Measurements from ENCODE around the gene STAT5A.

Gene STAT5A

DNA sequence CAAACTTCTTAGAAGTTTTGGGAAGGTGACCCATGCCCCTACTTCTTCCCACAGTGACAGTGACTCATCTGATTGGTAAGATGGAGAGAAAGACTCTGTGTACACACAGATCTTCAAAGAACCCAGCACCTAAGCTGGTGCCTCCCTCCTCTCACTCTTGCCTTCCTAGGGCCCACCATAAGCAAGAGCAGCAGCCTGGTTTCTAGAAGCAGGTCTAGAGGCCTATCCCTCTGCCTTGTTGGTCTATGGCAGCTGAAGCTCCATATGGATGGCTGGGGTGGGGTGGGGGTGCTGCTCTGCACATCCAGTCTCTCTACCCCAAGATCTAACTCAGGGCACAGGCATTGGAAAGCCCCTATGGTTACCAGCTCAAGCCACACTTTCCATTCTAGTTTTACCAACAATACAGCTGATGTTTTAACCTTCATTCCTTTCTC, 52.4 kb downstream of the STAT5A start:
- no peak for FAIRE-seq
- no peak for DNase-seq (ENCODE audit: insufficient read length, low spot score)

DNA sequence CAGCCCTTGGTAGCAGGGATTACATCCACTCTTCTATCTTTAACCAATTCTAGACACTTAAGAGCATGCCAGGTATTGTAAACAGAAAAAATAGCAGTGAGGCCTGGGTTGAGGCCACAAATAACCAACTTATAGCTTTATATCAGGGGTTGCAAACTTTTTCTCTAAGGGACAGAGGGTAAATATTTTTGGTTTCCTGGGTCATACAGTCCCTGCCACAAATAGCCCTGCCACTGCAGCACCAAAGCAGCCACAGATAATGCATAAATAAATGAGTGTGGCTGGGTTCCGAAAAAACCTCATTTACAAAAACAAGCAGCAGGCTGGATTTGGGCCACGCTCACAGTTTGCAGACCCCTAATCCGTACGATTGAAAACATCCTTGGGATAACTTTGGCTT, 53.3 kb downstream of the STAT5A start:
- FAIRE-seq (no peak), DNase-seq (ENCODE audit: insufficient read length, low spot score) (no peak)
- TF ChIP-seq, protein P1, sequence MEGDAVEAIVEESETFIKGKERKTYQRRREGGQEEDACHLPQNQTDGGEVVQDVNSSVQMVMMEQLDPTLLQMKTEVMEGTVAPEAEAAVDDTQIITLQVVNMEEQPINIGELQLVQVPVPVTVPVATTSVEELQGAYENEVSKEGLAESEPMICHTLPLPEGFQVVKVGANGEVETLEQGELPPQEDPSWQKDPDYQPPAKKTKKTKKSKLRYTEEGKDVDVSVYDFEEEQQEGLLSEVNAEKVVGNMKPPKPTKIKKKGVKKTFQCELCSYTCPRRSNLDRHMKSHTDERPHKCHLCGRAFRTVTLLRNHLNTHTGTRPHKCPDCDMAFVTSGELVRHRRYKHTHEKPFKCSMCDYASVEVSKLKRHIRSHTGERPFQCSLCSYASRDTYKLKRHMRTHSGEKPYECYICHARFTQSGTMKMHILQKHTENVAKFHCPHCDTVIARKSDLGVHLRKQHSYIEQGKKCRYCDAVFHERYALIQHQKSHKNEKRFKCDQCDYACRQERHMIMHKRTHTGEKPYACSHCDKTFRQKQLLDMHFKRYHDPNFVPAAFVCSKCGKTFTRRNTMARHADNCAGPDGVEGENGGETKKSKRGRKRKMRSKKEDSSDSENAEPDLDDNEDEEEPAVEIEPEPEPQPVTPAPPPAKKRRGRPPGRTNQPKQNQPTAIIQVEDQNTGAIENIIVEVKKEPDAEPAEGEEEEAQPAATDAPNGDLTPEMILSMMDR (IDR thresholded peaks at IDR 0.05; ENCODE audit: insufficient read depth, missing control alignments), result no peak

More for the DNA sequence above, 52.4 kb downstream of the STAT5A start:
- TF ChIP-seq, protein P1 (IDR thresholded peaks at IDR 0.05; ENCODE audit: insufficient read depth, missing control alignments), result no peak

DNA sequence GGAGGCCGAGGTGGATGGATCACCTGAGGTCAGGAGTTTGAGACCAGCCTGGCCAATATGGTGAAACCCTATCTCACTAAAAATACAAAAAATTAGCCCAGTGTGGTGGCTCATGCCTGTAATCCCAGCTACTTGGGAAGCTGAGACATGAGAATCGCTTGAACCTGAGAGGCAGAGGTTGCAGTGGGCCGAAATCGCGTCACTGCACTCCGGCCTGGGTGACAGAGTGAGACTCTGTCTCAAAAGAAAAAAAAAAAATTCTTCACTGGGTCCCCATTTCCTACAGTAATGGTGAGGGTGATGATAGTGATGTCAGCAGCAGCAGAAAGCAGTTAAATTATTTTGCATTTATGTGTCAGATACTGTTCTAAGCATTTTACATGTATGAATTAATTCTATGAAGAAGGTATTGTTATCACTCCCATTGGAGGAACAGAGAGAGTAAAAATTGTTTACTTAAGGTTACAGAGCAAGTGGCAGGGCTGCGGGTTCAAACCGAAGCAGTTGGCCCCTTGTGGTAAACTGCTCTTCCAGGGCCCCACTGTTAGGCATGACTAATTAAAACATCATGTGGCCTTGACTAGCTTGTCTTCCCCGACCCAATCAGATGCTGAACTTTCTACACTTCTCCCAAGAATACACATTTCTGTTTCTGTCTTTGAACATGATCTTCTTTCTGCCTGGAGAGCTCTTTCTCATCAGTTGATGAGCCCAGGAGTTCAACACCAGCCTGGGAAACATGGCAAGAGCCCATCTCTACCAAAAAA, 54.1 kb downstream of the STAT5A start:
- TF ChIP-seq, protein P1 (IDR thresholded peaks at IDR 0.05; ENCODE audit: insufficient read depth, missing control alignments), result no peak
- no peak for FAIRE-seq

DNA sequence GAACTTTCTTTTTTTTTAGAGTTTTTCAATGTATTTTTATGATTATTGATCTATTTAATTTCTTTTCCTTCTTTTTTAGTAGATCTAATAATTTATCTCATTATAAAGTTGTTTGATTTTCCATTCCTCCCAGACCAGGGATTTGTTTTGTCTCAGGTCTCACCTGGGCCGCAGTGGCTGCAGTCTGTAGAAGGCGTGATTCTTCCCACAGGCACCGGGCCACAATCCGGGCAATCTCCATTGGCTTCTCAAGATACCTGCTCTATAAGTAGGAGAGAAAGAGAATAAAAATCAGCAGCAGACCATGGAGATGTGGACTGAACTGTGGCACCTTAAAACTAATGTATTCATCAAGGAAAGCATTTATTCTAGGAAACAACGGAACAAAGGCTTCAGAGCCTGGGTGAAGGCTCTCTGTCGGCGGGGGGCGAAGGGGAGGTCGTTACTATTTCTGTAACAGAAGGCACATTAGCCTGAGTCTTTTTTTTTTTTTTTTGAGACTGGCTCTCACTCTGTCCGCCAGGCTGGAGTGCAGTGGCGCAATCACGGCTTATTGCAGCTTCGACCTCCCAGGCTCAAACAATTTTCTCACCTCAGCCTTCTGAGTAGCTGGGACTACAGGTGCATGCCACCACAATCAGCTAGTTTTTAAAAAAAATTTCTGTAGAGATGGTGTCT, 57.2 kb downstream of the STAT5A start:
- TF ChIP-seq, protein P1 (IDR thresholded peaks at IDR 0.05; ENCODE audit: insufficient read depth, missing control alignments), result no peak
- FAIRE-seq (no peak), DNase-seq (ENCODE audit: insufficient read length, low spot score) (no peak)

More for the DNA sequence above, 54.1 kb downstream of the STAT5A start:
- no peak for DNase-seq (ENCODE audit: insufficient read length, low spot score)

DNA sequence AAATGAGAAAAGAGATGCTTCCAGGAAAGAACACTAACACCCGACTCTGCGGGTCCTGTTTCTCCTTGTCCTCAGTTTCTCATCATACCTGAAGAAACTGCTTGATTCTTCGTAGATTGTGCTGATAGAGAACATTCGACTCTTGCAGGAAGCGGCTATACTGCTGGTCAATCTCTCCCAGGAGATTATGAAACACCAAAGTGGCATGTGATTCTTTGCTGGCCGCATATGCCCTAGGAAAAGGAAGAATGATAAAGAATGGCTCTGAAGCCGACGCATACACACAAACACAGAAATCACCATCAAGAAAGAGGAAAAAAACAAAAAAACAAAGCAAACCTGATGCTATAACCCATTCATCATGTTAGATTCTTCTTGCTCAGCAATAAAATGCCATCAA, 58.2 kb downstream of the STAT5A start:
- DNase-seq (ENCODE audit: insufficient read length, low spot score) (no peak), FAIRE-seq (no peak)
- TF ChIP-seq, protein P1 (IDR thresholded peaks at IDR 0.05; ENCODE audit: insufficient read depth, missing control alignments), result no peak

DNA sequence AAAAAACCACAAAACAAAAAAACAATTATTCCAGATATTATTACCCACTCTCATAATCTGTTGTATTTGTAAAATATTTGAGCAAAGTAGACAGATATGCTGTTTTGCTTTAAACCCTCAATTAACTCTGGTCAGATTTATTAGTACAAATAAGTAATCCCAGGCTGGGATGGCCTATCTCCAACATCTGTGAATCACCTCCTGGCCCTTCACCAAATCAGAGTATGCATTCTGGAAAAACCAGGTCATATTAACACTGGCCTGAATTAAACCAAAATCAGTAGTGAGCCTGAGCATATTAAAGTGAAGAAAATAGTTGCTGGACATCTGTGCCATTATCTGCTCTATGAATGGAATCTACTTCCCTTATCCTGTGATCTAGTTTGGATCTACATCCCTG, 58.9 kb downstream of the STAT5A start:
- no peak for DNase-seq (ENCODE audit: insufficient read length, low spot score)
- TF ChIP-seq, protein P1 (IDR thresholded peaks at IDR 0.05; ENCODE audit: insufficient read depth, missing control alignments), result no peak
- FAIRE-seq, result no peak

DNA sequence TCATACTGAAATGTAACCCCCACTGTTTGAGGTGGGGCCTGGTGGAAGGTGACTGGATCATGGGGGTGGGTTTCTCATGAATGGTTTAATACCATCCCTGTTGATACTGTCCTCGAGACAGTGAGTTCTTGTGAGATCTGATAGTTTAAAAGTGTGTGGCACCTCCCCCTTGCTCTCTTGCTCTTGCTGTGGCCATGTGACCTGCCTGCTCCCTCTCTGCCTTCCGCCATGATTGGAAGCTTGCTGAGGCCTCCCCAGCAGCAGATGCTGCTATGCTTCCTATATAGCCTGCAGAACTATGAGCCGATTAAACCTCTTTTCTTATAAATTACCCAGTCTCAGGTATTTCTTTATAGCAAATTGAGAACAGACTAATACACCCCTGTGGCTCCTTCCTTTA, 59.3 kb downstream of the STAT5A start:
- TF ChIP-seq, protein P1 (IDR thresholded peaks at IDR 0.05; ENCODE audit: insufficient read depth, missing control alignments), result no peak
- no peak for FAIRE-seq
- DNase-seq (ENCODE audit: insufficient read length, low spot score), result no peak
